ENCODE results near the gene ATP9B.
"Not testable (repeated sequence)": the region's sequence is repeated elsewhere in the genome, so short reads cannot be mapped to it uniquely, and the experiment has no call there.

The ATP9B gene

GRCh38 chr18:79072655-79073054 is 3.5 kb downstream of the ATP9B start:
- not testable (repeated sequence) for DNase-seq

GRCh38 chr18:79077181-79077580 is 8.0 kb downstream of the ATP9B start:
- no peak for DNase-seq

- not testable (repeated sequence) for DNase-seq
These were observed 9.6 kb downstream of the ATP9B start for GRCh38 chr18:79078791-79079190.

- no peak for DNase-seq
These were observed 23.7 kb downstream of the ATP9B start for GRCh38 chr18:79092874-79093273.

GRCh38 chr18:79093986-79094385 is 24.8 kb downstream of the ATP9B start:
- peak in 1 of 2 experiments; percentile 39 for DNase-seq

- DNase-seq = no peak
These were observed 26.0 kb downstream of the ATP9B start for GRCh38 chr18:79095216-79095615.

- no peak for DNase-seq
These were observed 31.8 kb downstream of the ATP9B start for GRCh38 chr18:79100944-79101343.

- DNase-seq = no peak
These were observed 33.7 kb downstream of the ATP9B start for GRCh38 chr18:79102886-79103285.

GRCh38 chr18:79104137-79104536 is 34.9 kb downstream of the ATP9B start:
- no peak for DNase-seq

GRCh38 chr18:79105455-79105854 is 36.3 kb downstream of the ATP9B start:
- no peak for DNase-seq

- no peak for DNase-seq
These were observed 36.9 kb downstream of the ATP9B start for GRCh38 chr18:79106084-79106483.

- DNase-seq = no peak
These were observed 38.7 kb downstream of the ATP9B start for GRCh38 chr18:79107886-79108285.

GRCh38 chr18:79108549-79109215 is 39.5 kb downstream of the ATP9B start:
- DNase-seq = no peak

GRCh38 chr18:79111483-79111882 is 42.3 kb downstream of the ATP9B start:
- no peak for DNase-seq

GRCh38 chr18:79117385-79117784 is 48.2 kb downstream of the ATP9B start:
- DNase-seq = no peak

GRCh38 chr18:79117788-79118187 is 48.6 kb downstream of the ATP9B start:
- no peak for DNase-seq

GRCh38 chr18:79118797-79119196 is 49.6 kb downstream of the ATP9B start:
- DNase-seq = no peak

GRCh38 chr18:79121746-79122474 is 52.7 kb downstream of the ATP9B start:
- peak in 1 of 2 experiments; percentile 64 for DNase-seq

GRCh38 chr18:79123948-79124347 is 54.8 kb downstream of the ATP9B start:
- no peak for DNase-seq

- no peak for DNase-seq
These were observed 59.9 kb downstream of the ATP9B start for GRCh38 chr18:79129120-79129519.

GRCh38 chr18:79133724-79134123 is 64.5 kb downstream of the ATP9B start:
- DNase-seq = no peak

GRCh38 chr18:79135924-79136323 is 66.7 kb downstream of the ATP9B start:
- DNase-seq = no peak

- no peak for DNase-seq
These were observed 67.5 kb downstream of the ATP9B start for GRCh38 chr18:79136742-79137141.

- DNase-seq = no peak
These were observed 70.0 kb downstream of the ATP9B start for GRCh38 chr18:79139206-79139605.

- no peak for DNase-seq
These were observed 77.8 kb downstream of the ATP9B start for GRCh38 chr18:79147014-79147413.
